H7 (cell line): ENCODE results near the gene DBR1. TPM values are rescaled to one million over a fixed set of nuclear protein-coding genes. Genes with fewer than 3 reads are reported as not detected.
A peak's percentile ranks its signal among the peaks of the same experiment; 100 is the strongest.
"Not testable (repeated sequence)": the region's sequence is repeated elsewhere in the genome, so short reads cannot be mapped to it uniquely, and the experiment has no call there.

ENCODE experiments used
- DNase-seq: peaks from one replicate; pipeline ENCODE4 v3.0.0; 2012
- H3K27me3 ChIP-seq: 2 replicates; pipeline ENCODE4 v1.6.0; 2011; ENCODE audit warnings: mild to moderate bottlenecking, low read length; ENCODE audit not compliant: control insufficient read depth, insufficient read depth
- H3K36me3 ChIP-seq: replicated peaks from 2 replicates; pipeline ENCODE4 v1.5.1; 2011; ENCODE audit warnings: low read length; ENCODE audit not compliant: control insufficient read depth, insufficient read depth
- H3K4me3 ChIP-seq: 2 replicates; pipeline ENCODE4 v1.5.1; 2011; ENCODE audit warnings: low read depth, mild to moderate bottlenecking, control low read depth, low read length, moderate library complexity; ENCODE audit not compliant: insufficient read depth
- total RNA-seq: library from RNA; depleted of rRNA; stranded (reverse); fragments of >200 nt; shearing (Covaris generic); gene quantifications from 2 replicates; pipeline ENCODE4 v1.2.3, GENCODE V29; 2014

Gene DBR1
- total RNA-seq, 1 experiment from 2014 or later, result 16.7 TPM

- Histone ChIP-seq H3K4me3 (no peak overlapping the region), H3K36me3 (no peaks in the 10 kb centered on the region), H3K27me3 (no peaks in the 10 kb centered on the region)
- no peak for DNase-seq
These were observed 20.2 kb downstream of the DBR1 start for GRCh38 chr3:138154534-138154933.

GRCh38 chr3:138148503-138148902 lies 26.2 kb downstream of the DBR1 start:
- no peaks in the 10 kb centered on the region for H3K27me3 ChIP-seq
- DNase-seq, result no peak

GRCh38 chr3:138142181-138142580 lies 32.5 kb downstream of the DBR1 start:
- DNase-seq, H3K27me3 ChIP-seq, H3K36me3 ChIP-seq, H3K4me3 ChIP-seq: not testable (repeated sequence)

More at GRCh38 chr3:138148503-138148902, 26.2 kb downstream of the DBR1 start:
- H3K4me3 ChIP-seq, result no peak overlapping the region
- no peaks in the 10 kb centered on the region for H3K36me3 ChIP-seq

GRCh38 chr3:138140940-138141339 lies 33.8 kb downstream of the DBR1 start:
- Histone ChIP-seq H3K36me3 (no peaks in the 10 kb centered on the region), H3K4me3 (no peak overlapping the region), H3K27me3 (no peaks in the 10 kb centered on the region)
- DNase-seq, result no peak

GRCh38 chr3:138139691-138140090 lies 35.0 kb downstream of the DBR1 start:
- DNase-seq, result no peak
- Histone ChIP-seq H3K27me3 (no peaks in the 10 kb centered on the region), H3K36me3 (no peaks in the 10 kb centered on the region), H3K4me3 (no peak overlapping the region)

- no peak for DNase-seq
- no peaks in the 10 kb centered on the region for H3K36me3 ChIP-seq
- no peaks in the 10 kb centered on the region for H3K27me3 ChIP-seq
- no peak overlapping the region for H3K4me3 ChIP-seq
These were observed 36.9 kb downstream of the DBR1 start for GRCh38 chr3:138137861-138138260.

GRCh38 chr3:138136201-138136600 lies 38.5 kb downstream of the DBR1 start:
- no peak for DNase-seq

GRCh38 chr3:138135833-138136194 lies 38.9 kb downstream of the DBR1 start:
- Histone ChIP-seq H3K4me3 (no peak overlapping the region), H3K27me3 (no peaks in the 10 kb centered on the region), H3K36me3 (no peaks in the 10 kb centered on the region)
- no peak for DNase-seq

More at GRCh38 chr3:138136201-138136600, 38.5 kb downstream of the DBR1 start:
- Histone ChIP-seq H3K27me3 (no peaks in the 10 kb centered on the region), H3K4me3 (no peak overlapping the region), H3K36me3 (no peaks in the 10 kb centered on the region)

- DNase-seq, result no peak
- no peaks in the 10 kb centered on the region for H3K36me3 ChIP-seq
- no peaks in the 10 kb centered on the region for H3K27me3 ChIP-seq
- H3K4me3 ChIP-seq, result no peak overlapping the region
These were observed 39.4 kb downstream of the DBR1 start for GRCh38 chr3:138135146-138135832.

- no peak for DNase-seq
- H3K27me3 ChIP-seq, result no peaks in the 10 kb centered on the region
- no peaks in the 10 kb centered on the region for H3K36me3 ChIP-seq
- no peak within 1 kb of the TSS for H3K4me3 ChIP-seq
These were observed 42.5 kb downstream of the DBR1 start, which contains the start of gene A4GNT for GRCh38 chr3:138132239-138132638. TSS of gene A4GNT (minus strand) at chr3:138132390. CDS start at chr3:138131256, 1,134 bp downstream.

GRCh38 chr3:138127636-138128365 lies 46.9 kb downstream of the DBR1 start:
- Histone ChIP-seq H3K36me3 (no peaks in the 10 kb centered on the region), H3K4me3 (no peak overlapping the region), H3K27me3 (no peaks in the 10 kb centered on the region)
- no peak for DNase-seq

GRCh38 chr3:138125548-138126221 lies 49.0 kb downstream of the DBR1 start:
- H3K27me3 ChIP-seq, result no peaks in the 10 kb centered on the region
- H3K36me3 ChIP-seq, result no peaks in the 10 kb centered on the region
- H3K4me3 ChIP-seq, result no peak overlapping the region
- no peak for DNase-seq

GRCh38 chr3:138124706-138125355 lies 49.9 kb downstream of the DBR1 start:
- H3K27me3 ChIP-seq, result no peaks in the 10 kb centered on the region
- no peaks in the 10 kb centered on the region for H3K36me3 ChIP-seq
- peak; percentile 44 for DNase-seq
- H3K4me3 ChIP-seq, result no peak overlapping the region

GRCh38 chr3:138124188-138124587 lies 50.5 kb downstream of the DBR1 start:
- no peak for DNase-seq
- Histone ChIP-seq H3K36me3 (no peaks in the 10 kb centered on the region), H3K27me3 (no peaks in the 10 kb centered on the region), H3K4me3 (no peak overlapping the region)
